ENCODE results near the gene MAD2L2. TPM values are rescaled to one million over a fixed set of nuclear protein-coding genes. Genes with fewer than 3 reads are reported as not detected.

MAD2L2 gene
- polyA plus RNA-seq, 2 of the 4 experiments (the other 2 are of a cell fraction): 31.2 to 32.5 TPM

GRCh38 chr1:11708554-11709350 is 27.8 kb upstream of the MAD2L2 start:
- Histone ChIP-seq H3K27ac (no peak overlapping the region), H3K9me3 (no peaks in the 10 kb centered on the region), H3K4me1 (0 out of 3 replicates have a peak, but pooled peaks cover 4% of the 10 kb centered on the region), H3K4me2 (no peak overlapping the region), H3K4me3 (no peak overlapping the region)
- FAIRE-seq (no peak), DNase-seq (ENCODE audit: low read depth in 1 of 2, low spot score in 1 of 2) (peak in 1 of 2 experiments; percentile 31), ATAC-seq (no peak)
- 46% methylated on average over 11 of the region's 11 CpGs for WGBS (ENCODE audit: missing lambda C conversion rate)
- POLR2A ChIA-PET: no interaction called here
- CTCF ChIA-PET: interaction anchor here (0.6 to 4.2 kb wide), 6 partner anchors 11 to 1922 kb away, joined by 3 to 24 read pairs (median 6); partner anchors contain the start of gene FBXO6
- TF ChIP-seq ATOH8 (CRISPR knock-in tag; IDR thresholded peaks at IDR 0.05; ENCODE audit: low read depth) (no peak), NR3C1 (IDR thresholded peaks at IDR 0.05) (no peak), GATA3 (IDR thresholded peaks at IDR 0.05; ENCODE audit: borderline replicate concordance) (no peak), JUN (IDR thresholded peaks at IDR 0.05) (no peak), FOSL2 (IDR thresholded peaks at IDR 0.05) (no peak), FOSL2 (CRISPR knock-in tag; IDR thresholded peaks at IDR 0.05) (0 out of 2 replicates have a peak, but pooled peaks have one; percentile 18), NPAS2 (CRISPR knock-in tag; IDR thresholded peaks at IDR 0.05; ENCODE audit: borderline replicate concordance) (no peak), ZFP36 (IDR thresholded peaks at IDR 0.05; ENCODE audit: borderline replicate concordance, partially characterized antibody) (peak; percentile 92), MAX (IDR thresholded peaks at IDR 0.05) (no peak)

- CTCF ChIA-PET: interaction anchor here (0.7 to 4.2 kb wide), 4 partner anchors 12 to 64 kb away, joined by 3 to 24 read pairs (median 6); partner anchors contain the start of gene FBXO6
- no peak for DNase-seq (ENCODE audit: low read depth in 1 of 2, low spot score in 1 of 2)
- FAIRE-seq: no peak
These were observed 26.8 kb upstream of the MAD2L2 start for GRCh38 chr1:11707621-11708276.

More at GRCh38 chr1:11707621-11708276, 26.8 kb upstream of the MAD2L2 start:
- Histone ChIP-seq H3K9me3 (no peaks in the 10 kb centered on the region), H3K4me1 (0 out of 3 replicates have a peak, but pooled peaks cover 4% of the 10 kb centered on the region), H3K4me3 (no peak overlapping the region), H3K4me2 (no peak overlapping the region), H3K27ac (no peak overlapping the region)
- POLR2A ChIA-PET: interaction anchor here (0.5 kb wide), 1 partner anchor 202 kb away, joined by 5 read pairs; no protein-coding TSS in a partner anchor
- TF ChIP-seq ESRRA (IDR thresholded peaks at IDR 0.05; ENCODE audit: borderline replicate concordance, low read length) (no peak), CTCF (IDR thresholded peaks at IDR 0.05) (no peak), E2F6 (IDR thresholded peaks at IDR 0.05; ENCODE audit: borderline replicate concordance, low read depth) (no peak), RCOR1 (IDR thresholded peaks at IDR 0.05; ENCODE audit: low read depth, low read length) (no peak), HOXA7 (CRISPR knock-in tag; IDR thresholded peaks at IDR 0.05) (no peak), SMC3 (IDR thresholded peaks at IDR 0.05) (no peak), ELK1 (IDR thresholded peaks at IDR 0.05; ENCODE audit: low read depth, low read length) (no peak), RAD21 (conservative IDR thresholded peaks at IDR 0.05 in 1 of 2, IDR thresholded peaks at IDR 0.05 in 1 of 2) (no peak), CHD2 (IDR thresholded peaks at IDR 0.05; ENCODE audit: low read length, partially characterized antibody) (no peak), GATA3 (IDR thresholded peaks at IDR 0.05; ENCODE audit: borderline replicate concordance) (no peak), JUN (IDR thresholded peaks at IDR 0.05) (no peak), ZC3H11A (IDR thresholded peaks at IDR 0.05) (no peak), EHMT2 (IDR thresholded peaks at IDR 0.05; ENCODE audit: low read depth) (no peak), FOXS1 (CRISPR knock-in tag; IDR thresholded peaks at IDR 0.05) (no peak)
- 77% methylated on average over 10 of the region's 17 CpGs for WGBS (ENCODE audit: missing lambda C conversion rate)
- ATAC-seq: peak in 1 of 2 experiments; percentile 46; a peak in 3 of 6 replicates
